Measurements from ENCODE around the gene FOXP1. TPM values are rescaled to one million over a fixed set of nuclear protein-coding genes. Genes with fewer than 3 reads are reported as not detected.

FOXP1 gene
- total and polyA plus RNA-seq, 9 of the 15 experiments (the other 6 are each of a cell fraction or from before 2014, with no cell fraction given) = 7.7 to 34.5 (median 13.7) TPM

DNA sequence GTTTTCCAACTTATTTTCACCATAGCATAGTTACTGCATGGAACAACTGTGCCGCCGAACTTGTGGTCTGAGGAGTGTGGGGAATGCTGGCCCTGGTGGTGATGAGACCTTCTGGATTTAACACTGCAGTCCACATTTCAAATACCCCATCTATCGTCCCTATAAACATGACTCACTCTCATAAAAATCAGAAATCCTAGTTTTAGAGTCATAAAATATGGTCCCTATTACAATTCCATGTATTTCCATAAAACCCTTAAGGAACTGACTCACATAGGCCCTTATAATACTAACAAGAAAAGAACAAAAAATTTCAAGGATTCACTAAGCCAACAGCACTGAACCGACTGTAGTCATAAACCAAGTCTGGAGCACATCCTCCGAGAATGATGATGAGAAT lies 147.2 kb downstream of the FOXP1 start:
- WGBS (ENCODE audit: insufficient coverage, low coverage, missing lambda C conversion rate) = 78% methylated on average over 5 of the region's 5 CpGs
- intact Hi-C loops (cut with micrococcal nuclease) (no loop called here), in situ Hi-C loops (cut with MboI) (no loop called here)
- H3K4me2 ChIP-seq (ENCODE audit: insufficient read depth, low read length) = no peak overlapping the region
- H3K9me1 ChIP-seq (ENCODE audit: control insufficient read depth, insufficient read depth, low read length) = no peaks in the 10 kb centered on the region
- no peak overlapping the region for H2AFZ ChIP-seq (ENCODE audit: low read depth, low read length)
- no peaks in the 10 kb centered on the region for H3K9me3 ChIP-seq (replicated peaks; ENCODE audit: control insufficient read depth, insufficient read depth, low read depth, low read length)
- H3K79me2 ChIP-seq (ENCODE audit: control insufficient read depth, insufficient read depth, low read length) = no peaks in the 10 kb centered on the region
- no peak for TF ChIP-seq NCOA4 (IDR thresholded peaks at IDR 0.05; ENCODE audit: partially characterized antibody)
- TF ChIP-seq, protein P1, sequence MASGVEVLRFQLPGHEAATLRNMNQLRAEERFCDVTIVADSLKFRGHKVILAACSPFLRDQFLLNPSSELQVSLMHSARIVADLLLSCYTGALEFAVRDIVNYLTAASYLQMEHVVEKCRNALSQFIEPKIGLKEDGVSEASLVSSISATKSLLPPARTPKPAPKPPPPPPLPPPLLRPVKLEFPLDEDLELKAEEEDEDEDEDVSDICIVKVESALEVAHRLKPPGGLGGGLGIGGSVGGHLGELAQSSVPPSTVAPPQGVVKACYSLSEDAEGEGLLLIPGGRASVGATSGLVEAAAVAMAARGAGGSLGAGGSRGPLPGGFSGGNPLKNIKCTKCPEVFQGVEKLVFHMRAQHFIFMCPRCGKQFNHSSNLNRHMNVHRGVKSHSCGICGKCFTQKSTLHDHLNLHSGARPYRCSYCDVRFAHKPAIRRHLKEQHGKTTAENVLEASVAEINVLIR (CRISPR knock-in tag; IDR thresholded peaks at IDR 0.05) = no peak
- no peak for TF ChIP-seq SIN3B (IDR thresholded peaks at IDR 0.05; ENCODE audit: low read depth)
- TF ChIP-seq RUNX1 (IDR thresholded peaks at IDR 0.05; ENCODE audit: low read depth) = no peak
- TF ChIP-seq, protein P2, sequence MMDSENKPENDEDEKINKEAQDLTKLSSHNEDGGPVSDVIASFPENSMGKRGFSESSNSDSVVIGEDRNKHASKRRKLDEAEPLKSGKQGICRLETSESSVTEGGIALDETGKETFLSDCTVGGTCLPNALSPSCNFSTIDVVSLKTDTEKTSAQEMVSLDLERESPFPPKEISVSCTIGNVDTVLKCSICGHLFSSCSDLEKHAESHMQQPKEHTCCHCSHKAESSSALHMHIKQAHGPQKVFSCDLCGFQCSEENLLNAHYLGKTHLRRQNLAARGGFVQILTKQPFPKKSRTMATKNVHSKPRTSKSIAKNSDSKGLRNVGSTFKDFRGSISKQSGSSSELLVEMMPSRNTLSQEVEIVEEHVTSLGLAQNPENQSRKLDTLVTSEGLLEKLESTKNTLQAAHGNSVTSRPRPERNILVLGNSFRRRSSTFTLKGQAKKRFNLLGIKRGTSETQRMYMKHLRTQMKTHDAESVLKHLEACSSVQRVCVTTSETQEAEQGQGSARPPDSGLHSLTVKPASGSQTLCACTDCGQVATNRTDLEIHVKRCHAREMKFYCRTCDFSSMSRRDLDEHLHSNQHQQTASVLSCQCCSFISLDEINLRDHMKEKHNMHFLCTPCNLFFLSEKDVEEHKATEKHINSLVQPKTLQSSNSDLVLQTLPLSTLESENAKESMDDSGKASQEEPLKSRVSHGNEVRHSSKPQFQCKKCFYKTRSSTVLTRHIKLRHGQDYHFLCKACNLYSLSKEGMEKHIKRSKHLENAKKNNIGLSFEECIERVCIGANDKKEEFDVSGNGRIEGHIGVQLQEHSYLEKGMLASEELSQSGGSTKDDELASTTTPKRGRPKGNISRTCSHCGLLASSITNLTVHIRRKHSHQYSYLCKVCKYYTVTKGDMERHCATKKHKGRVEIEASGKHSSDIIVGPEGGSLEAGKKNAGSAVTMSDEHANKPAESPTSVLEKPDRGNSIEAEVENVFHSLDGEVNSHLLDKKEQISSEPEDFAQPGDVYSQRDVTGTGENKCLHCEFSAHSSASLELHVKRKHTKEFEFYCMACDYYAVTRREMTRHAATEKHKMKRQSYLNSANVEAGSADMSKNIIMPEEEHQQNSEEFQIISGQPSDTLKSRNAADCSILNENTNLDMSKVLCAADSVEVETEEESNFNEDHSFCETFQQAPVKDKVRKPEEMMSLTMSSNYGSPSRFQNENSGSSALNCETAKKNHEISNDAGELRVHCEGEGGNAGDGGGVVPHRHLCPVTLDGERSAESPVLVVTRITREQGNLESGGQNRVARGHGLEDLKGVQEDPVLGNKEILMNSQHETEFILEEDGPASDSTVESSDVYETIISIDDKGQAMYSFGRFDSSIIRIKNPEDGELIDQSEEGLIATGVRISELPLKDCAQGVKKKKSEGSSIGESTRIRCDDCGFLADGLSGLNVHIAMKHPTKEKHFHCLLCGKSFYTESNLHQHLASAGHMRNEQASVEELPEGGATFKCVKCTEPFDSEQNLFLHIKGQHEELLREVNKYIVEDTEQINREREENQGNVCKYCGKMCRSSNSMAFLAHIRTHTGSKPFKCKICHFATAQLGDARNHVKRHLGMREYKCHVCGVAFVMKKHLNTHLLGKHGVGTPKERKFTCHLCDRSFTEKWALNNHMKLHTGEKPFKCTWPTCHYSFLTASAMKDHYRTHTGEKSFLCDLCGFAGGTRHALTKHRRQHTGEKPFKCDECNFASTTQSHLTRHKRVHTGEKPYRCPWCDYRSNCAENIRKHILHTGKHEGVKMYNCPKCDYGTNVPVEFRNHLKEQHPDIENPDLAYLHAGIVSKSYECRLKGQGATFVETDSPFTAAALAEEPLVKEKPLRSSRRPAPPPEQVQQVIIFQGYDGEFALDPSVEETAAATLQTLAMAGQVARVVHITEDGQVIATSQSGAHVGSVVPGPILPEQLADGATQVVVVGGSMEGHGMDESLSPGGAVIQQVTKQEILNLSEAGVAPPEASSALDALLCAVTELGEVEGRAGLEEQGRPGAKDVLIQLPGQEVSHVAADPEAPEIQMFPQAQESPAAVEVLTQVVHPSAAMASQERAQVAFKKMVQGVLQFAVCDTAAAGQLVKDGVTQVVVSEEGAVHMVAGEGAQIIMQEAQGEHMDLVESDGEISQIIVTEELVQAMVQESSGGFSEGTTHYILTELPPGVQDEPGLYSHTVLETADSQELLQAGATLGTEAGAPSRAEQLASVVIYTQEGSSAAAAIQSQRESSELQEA (IDR thresholded peaks at IDR 0.05; ENCODE audit: low read depth) = no peak
- TF ChIP-seq, protein P3, sequence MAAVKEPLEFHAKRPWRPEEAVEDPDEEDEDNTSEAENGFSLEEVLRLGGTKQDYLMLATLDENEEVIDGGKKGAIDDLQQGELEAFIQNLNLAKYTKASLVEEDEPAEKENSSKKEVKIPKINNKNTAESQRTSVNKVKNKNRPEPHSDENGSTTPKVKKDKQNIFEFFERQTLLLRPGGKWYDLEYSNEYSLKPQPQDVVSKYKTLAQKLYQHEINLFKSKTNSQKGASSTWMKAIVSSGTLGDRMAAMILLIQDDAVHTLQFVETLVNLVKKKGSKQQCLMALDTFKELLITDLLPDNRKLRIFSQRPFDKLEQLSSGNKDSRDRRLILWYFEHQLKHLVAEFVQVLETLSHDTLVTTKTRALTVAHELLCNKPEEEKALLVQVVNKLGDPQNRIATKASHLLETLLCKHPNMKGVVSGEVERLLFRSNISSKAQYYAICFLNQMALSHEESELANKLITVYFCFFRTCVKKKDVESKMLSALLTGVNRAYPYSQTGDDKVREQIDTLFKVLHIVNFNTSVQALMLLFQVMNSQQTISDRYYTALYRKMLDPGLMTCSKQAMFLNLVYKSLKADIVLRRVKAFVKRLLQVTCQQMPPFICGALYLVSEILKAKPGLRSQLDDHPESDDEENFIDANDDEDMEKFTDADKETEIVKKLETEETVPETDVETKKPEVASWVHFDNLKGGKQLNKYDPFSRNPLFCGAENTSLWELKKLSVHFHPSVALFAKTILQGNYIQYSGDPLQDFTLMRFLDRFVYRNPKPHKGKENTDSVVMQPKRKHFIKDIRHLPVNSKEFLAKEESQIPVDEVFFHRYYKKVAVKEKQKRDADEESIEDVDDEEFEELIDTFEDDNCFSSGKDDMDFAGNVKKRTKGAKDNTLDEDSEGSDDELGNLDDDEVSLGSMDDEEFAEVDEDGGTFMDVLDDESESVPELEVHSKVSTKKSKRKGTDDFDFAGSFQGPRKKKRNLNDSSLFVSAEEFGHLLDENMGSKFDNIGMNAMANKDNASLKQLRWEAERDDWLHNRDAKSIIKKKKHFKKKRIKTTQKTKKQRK (IDR thresholded peaks at IDR 0.05; ENCODE audit: borderline replicate concordance, low read depth, low read length) = no peak
- TF ChIP-seq, protein P4, sequence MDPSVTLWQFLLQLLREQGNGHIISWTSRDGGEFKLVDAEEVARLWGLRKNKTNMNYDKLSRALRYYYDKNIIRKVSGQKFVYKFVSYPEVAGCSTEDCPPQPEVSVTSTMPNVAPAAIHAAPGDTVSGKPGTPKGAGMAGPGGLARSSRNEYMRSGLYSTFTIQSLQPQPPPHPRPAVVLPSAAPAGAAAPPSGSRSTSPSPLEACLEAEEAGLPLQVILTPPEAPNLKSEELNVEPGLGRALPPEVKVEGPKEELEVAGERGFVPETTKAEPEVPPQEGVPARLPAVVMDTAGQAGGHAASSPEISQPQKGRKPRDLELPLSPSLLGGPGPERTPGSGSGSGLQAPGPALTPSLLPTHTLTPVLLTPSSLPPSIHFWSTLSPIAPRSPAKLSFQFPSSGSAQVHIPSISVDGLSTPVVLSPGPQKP (CRISPR knock-in tag; IDR thresholded peaks at IDR 0.05) = no peak
- DNase-seq (ENCODE audit: extremely low read depth in 1 of 4, low spot score in 3 of 4) (no peak), ATAC-seq (no peak), FAIRE-seq (no peak)
- H3K36me3 ChIP-seq (ENCODE audit: control insufficient read depth, insufficient read depth, low read length) = no peaks in the 10 kb centered on the region
- no peaks in the 10 kb centered on the region for H4K20me1 ChIP-seq (replicated peaks; ENCODE audit: control insufficient read depth, insufficient read depth, low read length)
- ChIA-PET CTCF (ENCODE audit: low intra/inter-chr PET ratio) (no interaction called here), POLR2A (no interaction called here)
- H3K27ac ChIP-seq (ENCODE audit: extremely low read depth, low read depth, low read length) = no peak overlapping the region
- no TSS peak for BruUV-seq (replicated peaks)
- no peaks in the 10 kb centered on the region for H3K27me3 ChIP-seq (ENCODE audit: control insufficient read depth in 2 of 2, insufficient read depth in 2 of 2, low read length in 2 of 2)
- no peak overlapping the region for H3K9ac ChIP-seq (ENCODE audit: insufficient read depth in 1 of 2, low read depth in 2 of 2, low read length in 2 of 2)
- no peaks in the 10 kb centered on the region; a peak in 1 of 5 replicates for H3K4me1 ChIP-seq (replicated peaks in 1 of 2; ENCODE audit: control insufficient read depth in 2 of 2, insufficient read depth in 2 of 2, low read length in 2 of 2)
- no peak overlapping the region for H3K4me3 ChIP-seq
